Activated CD8-positive, alpha-beta memory T cell treated with anti-CD3 and anti-CD28 coated beads, Interleukin-2, amount 50 U/mL, for 48 hours (primary cell): ENCODE data around the gene OR10K2.
A peak's percentile ranks its signal among the peaks of the same experiment; 100 is the strongest.
"Not testable (repeated sequence)": the region's sequence is repeated elsewhere in the genome, so short reads cannot be mapped to it uniquely, and the experiment has no call there.

Source experiments
- DNase-seq: peaks from one replicate; pipeline ENCODE4 v3.0.0-alpha.2; 2020

The OR10K2 gene, protein sequence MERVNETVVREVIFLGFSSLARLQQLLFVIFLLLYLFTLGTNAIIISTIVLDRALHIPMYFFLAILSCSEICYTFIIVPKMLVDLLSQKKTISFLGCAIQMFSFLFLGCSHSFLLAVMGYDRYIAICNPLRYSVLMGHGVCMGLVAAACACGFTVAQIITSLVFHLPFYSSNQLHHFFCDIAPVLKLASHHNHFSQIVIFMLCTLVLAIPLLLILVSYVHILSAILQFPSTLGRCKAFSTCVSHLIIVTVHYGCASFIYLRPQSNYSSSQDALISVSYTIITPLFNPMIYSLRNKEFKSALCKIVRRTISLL

DNA sequence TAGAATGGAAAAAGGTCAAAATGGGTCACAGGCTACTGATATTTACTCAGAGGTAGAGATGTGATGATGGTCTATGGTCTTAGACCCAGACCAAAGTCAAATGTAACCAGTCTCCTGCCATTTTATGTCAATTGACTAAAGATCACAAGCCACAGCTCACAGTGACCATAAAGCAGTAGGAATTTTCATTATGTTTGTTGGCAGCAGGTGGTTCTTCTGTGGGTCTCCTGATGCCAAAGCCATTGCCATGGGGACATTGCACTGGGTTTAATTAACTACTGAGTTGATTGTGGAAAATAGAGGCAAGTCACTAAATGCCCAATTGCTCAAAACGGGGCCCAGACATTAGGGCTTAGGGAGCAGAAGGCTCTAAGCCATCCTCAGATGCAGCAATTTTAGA, at the start of gene OR10K2:
Gene OR10K2, minus strand, starts transcription at position 101 of the 400 bp plus-strand sequence. CDS start 5,371 bp downstream, outside the sequence.
- DNase-seq = no peak

DNA sequence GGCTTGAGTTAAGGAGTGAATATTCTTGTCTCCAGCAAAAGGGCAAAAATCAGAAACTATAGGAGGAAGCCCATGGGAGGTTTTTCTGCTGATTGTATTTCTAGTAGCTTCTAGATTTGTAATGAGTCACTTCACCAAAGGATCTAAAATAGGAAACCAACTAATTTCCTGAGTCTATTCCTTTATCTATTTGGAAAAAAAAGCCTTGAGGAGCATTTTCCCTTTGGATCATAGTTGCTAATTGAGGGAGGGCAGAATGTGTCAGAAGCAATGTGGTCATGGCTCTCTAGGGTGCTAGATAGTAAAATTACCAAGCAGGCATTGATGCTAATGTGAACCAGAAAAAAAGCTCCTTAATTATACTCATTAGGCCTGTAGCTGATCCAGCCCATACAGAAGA, 45.9 kb upstream of the OR10K2 start, which contains the start of gene OR10R2:
Gene OR10R2, plus strand, starts transcription at position 301 of the 400 bp plus-strand sequence. CDS start 106 bp downstream, outside the sequence.
- no peak for DNase-seq

DNA sequence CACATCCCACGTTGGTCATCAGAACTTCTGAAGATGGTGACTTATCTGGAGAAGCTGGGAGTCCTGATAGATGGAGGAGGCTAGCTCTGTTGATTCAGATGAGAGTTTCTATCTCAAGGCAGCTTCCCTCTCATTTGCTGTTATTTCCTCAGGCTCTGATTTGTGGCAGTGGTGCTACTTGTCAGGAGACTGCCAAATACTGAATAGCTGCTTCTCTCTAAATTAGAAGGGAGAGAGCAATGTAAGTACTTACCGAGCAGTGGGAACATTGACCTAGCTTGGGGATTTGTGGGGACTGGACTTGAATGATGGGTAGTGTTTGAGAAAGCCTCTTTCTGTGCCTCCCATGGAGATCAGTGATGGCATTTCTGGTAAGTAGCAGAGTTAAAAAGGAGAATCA, 35.5 kb upstream of the OR10K2 start, which contains the start of gene OR10K1:
Gene OR10K1, plus strand, starts transcription at position 301 of the 400 bp plus-strand sequence. CDS start 3,728 bp downstream, outside the sequence.
- DNase-seq = no peak

DNA sequence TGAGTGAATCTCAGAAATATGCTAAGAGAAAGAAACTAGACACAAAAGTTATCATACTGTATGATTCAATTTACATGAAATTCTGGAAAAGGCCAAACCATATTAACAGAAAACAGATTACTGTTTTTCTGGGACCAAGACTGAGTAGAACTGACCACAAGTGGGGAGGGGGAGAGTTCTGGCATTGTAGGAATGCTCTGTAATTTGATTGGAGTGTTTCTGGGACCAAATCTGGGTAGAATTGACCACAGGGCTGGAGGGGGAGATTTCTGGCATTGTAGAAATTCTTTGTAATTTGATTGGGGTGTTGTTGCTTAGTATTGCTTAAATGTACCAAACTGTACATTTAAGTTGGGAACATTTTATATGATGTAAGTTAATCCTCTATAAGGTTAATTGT, 32.2 kb upstream of the OR10K2 start:
- DNase-seq = no peak

DNA sequence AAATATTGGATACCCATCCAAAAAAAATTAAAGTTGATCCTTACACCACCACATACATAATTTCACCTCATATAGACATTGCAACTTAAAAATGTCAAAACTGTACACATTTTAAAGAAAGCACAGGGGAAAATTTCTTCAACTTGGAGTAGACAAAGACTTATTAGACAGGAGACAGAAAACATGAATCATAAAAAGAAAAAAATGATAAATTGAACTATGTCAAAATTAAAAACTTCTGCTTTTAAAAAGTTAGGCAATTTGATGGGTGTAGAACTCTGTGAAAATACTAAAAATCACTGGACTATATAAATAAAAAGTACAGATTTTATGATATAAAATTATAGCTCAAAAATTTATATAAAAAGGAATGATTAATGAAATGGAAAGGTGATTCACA, 31.2 kb upstream of the OR10K2 start:
- DNase-seq = no peak

DNA sequence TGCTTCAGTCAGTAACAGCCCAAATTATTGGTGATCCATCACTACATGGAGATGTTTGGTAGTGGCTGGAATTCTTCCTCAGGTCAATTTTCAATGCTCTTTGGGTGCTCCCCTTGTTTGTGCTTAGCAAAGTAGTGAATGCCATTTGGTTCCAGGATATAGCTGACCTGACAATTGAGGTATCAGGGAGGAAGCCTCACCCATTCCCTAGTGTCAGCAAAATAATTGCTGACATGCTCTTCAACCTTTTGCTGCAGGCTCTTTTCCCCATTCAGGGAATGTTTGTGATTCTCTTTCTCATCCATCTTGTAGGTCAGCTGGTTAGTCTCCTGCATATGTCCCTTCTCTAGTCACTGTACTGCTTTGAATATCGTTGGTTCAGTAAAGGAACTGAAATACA, 28.5 kb upstream of the OR10K2 start:
- DNase-seq = no peak

DNA sequence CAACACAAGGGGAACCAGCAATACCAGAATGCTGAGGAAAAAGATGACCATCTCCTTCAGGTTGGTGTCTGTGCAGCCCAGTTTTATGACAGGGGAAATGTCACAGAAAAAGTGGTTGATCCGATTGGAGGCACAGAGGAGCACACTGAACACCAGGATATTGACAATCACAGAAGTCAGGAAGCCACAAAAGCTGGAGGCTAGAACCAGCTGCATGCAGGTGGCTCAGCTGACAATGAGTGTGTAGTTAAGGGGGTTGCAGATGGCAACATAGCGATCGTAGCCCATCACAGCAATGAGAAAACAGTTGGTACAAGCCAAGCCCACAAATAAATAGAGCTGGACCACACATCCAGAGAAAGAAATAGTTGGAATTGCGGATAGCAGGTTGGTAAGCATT, 19.3 kb upstream of the OR10K2 start:
- DNase-seq = no peak

DNA sequence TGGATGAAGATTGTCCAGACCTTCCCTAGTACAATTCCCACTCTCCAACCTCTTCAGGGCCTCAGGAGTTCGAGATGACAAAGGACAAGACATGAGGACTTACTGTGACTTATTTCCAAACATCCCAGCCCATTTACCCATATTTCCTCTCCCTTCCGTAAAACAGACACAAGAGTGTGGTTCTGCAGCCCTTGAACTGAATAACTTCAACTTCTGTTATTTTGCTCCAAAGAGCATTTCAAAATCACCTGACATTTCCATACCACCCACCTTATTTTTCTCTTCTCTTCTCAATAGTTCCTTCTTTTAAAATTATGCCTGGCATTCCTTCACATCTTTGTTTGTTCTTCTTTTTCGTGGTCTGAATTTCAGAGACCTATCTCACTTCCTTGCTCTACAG, 8.7 kb upstream of the OR10K2 start:
- no peak for DNase-seq

DNA sequence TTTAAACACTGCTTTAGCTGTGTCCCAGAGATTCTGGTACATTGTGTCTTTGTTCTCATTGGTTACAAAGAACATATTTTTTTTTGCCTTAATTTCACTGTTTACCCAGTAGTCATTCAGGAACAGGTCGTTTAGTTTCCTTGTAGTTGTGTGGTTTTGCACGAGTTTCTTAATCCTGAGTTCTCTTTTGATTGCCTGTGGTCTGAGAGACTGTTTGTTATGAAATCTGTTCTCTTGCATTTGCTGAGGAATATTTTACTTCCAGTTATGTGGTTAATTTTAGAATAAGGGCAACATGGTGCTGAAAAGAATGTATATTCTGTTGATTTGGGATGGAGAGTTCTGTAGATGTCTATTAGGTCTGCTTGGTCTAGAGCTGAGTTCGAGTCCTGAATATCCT, 4.1 kb upstream of the OR10K2 start:
- DNase-seq = not testable (repeated sequence)

DNA sequence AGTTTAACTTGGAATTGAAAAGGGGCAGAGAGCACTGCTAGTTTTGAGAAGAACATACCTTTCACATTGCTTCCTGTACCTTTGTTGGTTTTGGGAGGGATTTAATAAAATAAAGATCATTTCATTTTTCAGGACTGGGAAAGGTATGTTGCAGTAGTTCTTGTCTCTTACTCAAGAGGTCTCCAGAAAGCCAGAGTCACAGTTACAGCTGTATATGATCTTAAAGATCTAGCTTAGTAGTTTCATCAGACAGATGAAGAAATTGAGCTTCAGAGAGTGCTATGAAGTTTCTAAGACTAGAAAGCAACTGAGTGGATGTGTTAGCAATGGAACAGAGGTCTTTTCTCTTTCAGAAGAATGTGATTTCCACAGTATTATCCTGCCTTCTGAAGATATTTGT, 1.0 kb downstream of the OR10K2 start:
- no peak for DNase-seq

DNA sequence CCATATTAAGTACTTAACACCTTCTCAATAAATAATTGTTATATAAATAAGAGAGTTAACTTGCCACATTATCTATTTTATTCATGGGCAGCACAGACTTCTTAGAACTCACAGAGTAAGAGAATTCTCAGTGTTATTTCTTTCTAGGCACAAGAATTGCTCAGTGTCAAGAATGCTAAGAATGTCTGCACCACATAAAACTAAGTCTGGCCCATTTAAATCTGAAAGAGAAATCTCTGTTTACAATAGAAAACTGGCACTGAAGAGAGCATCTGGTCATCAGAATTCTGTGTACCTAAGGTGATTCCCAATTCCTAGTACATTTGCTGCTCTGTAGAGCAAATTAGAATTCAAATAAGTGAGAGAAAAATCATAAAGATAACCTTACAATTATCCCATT, 3.8 kb downstream of the OR10K2 start:
- DNase-seq = no peak

DNA sequence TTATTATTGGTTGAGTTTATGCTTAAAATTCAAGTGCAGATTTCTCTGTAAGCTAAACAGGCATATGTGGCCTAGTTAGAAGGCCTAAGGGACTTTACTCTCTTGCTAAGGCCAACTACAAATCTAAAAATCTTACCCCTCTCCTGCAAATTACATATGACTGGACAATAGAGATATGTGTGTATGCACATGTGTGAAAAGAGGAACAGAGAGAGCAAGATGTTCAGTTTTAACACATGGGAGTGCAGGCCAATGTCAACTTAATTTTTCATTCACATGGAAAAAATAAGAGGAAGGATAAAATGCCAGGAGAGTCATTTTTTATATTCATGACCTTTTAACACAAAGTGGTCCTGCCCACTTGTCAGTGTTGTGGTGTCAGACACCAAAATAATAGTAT, 8.5 kb downstream of the OR10K2 start:
- DNase-seq = no peak

DNA sequence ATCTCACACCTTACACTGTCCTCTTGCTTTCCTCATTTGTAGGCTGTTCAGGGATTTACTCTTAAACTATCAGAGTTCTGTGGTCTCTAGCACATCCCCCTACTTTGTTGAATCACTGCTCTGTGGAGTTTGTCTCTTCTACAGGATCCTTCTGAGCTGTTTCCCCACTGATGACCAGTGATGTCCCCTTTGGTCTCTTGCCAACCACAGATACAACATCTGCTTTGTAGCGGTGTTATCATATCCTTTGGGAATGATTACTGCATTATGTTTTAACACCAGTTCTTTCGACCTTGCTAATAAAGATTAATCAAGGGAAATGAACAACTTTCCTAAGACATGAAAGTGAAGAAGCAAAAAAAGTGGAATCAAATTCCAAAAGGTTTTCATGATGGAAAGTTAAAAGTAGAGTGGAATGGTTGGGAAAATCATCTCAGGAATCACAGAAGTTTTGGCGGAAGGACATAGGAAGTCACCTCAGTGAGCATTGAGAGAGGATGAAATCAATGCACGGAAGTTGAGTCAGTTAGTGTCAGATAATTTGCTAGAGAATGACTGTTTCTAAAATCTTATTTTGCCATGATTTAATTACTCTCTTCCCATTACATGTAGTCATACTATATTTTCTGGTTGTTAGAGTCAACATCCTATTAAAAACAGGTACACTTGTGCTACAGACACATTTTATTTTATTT, 11.2 kb downstream of the OR10K2 start:
- DNase-seq = no peak

DNA sequence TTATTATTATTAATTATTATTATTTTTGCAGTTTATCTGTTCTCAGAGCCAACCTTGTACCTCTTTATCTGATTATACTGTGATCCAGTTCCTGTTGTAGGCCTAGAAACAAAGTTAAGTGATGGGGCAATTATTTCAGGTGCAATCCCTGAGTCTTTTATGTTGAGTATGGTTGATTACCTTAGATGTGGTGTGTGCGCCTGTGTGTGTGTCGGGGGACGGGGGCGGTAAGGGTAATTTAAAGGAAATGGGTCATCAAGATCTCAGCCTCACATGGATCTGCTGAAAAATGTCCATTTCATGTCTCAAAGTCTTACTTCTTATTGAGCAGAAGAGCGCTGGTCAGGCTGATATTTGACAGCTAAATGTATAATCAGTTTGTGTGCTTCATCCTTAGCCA, 18.9 kb downstream of the OR10K2 start:
- no peak for DNase-seq

DNA sequence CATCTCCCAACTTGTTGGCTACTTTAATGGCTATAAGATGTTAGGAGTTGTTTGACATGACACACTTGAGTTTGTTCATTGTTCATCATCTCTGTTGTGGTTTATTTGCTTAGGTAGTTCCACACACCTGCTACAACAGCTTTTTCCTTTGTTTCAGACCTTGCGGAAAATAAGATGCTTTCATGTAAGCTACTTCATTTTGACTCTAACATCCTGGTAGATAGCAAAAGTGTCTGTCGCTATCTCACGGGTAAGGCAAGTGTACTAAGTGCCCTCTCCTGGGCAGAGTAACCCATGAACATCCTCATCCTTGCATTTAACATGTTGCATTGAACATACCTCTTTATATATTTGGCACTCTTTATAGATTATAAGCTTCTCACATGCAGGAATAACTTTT, 25.2 kb downstream of the OR10K2 start:
- no peak for DNase-seq

DNA sequence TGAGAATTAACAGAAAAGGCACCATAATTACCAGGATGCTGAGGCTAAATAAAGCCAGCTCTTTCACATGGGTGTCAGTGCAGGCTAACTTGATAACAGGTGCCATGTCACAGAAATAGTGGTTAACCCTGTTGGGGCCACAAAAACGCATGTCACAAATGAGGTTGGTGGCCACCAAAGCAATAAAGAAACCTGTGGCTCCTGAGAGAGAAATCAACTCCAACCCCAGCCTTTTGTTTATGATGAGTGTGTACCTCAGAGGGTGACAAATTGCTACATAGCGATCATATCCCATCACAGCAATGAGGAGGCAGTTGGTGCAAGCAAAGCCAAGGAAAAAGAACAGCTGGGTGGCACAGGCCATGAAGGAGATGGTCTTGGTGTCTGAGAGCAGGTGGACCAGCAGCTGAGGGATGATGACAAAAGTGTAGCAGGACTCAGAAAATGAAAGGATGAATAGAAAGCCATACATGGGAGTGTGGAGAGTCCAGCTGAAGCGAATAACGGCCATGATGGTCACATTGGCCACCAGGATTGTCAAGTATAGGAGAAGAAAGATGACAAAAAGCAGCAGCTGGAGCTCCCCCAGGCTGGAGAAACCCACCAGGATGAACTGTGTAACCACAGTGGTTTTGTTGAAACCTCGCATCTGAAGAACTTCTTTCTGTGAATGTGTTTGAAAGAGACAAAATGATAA, 27.1 kb downstream of the OR10K2 start, which contains the start of gene OR10T2:
Gene OR10T2, minus strand, starts transcription at position 649 of the 697 bp plus-strand sequence. Its CDS starts 0 bp downstream, at position 649.
- no peak for DNase-seq

DNA sequence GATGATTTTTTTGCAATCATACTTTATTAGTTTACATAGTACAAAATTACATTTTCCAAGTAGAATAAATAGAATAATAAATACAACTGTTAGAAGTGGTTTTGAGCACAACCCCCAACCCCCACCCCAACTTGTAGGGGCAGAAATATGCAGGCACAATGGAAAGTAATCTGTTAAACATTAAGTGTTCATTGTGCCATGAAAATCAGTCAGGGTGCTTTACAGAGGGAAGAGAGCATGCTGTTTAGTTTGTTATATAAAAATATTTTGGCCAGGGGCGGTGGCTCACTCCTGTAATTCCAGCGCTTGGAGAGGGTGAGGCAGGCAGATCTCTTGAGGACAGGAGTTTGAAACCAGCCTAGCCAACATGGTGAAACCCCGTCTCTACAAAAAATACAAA, 29.4 kb downstream of the OR10K2 start:
- no peak for DNase-seq

DNA sequence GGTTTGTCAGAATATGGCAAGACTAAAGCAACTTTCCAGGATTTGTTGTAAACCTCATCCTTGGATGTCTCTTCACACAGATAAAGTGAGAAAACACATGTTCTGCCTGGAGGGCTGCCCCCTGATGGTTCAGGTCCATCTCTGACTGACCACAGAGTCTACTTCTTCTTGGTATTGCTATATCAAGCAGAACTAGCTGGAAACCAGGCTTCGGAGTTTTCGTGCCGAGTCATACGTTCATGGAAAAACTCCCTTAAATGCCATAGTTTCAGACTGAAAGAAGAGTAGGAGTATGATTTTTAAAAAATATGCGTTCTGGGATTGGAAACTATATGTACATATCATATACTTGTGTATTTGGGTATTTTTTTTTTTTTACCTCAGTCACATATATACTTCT, 32.6 kb downstream of the OR10K2 start:
- DNase-seq = no peak

DNA sequence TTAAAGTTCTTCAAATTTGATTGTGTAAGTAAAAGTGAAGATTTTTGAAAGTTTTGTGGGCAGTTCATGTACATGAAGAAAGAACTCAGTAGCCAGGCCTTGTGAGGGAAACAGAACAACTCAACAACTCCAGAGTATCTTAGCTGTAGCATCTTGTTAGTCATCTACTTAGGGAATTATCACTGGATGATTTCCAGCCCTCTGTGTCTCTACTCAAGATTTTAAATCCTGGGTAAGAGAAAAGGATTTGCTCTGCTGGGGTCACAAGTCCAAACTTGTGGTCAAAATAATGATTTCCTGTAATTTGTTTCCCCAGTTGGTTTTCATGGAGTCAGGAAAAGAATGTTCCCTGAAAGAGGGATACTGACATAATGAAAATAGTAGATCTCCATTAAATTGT, 34.9 kb downstream of the OR10K2 start:
- DNase-seq = no peak

DNA sequence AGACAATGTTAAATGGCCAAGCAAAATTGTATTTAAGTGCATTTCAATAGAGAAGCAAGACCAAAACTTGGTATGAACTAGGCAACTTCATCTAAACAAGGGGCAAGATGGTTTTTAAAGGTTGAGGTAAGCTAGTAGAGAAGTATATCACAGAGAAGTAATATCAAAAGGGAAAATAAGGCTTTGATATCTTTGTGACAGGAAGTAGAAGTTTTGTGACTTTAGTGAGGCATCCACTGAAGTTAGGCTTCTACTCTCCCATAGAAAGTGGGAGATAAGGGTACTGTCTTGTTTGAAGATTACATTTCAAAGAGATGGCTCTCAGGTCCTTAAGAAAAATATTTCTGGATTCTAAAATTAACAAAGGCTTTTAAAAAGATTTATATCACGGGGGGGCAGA, 35.7 kb downstream of the OR10K2 start:
- no peak for DNase-seq

DNA sequence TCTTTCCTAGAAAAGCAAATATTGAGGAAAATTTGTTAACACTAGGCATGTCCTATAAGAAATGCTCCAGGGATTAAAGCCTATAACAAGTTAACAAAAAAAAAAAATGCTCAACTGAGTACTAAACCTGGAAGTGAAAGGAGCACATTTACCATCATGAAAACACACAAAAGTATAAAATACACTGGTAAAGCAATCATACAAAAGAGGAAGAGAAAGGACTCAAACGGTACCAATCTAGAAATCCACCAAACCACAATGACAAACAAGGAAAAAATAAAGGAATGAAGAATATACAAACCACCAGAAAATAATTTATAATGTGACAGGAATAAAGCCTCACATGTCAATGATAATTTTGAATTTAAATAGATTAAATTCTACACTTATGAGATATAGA, 51.2 kb downstream of the OR10K2 start:
- no peak for DNase-seq

DNA sequence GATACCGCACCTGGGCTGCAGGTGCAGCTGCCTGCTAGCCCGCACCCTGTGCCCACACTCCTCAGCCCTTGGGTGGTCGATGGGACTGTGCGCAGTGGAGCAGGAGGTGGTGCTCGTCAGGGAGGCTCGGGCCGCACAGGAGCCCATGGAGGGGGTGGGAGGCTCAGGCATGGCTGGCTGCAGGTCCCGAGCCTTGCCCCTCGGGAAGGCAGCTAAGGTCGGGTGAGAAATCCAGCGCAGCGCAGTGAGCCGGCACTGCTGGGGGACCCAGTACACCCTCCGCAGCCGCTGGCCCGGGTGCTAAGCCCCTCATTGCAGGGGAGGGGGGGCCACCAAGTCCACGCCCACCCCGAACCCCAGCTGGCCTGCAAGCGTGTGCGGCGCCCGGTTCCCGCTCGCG, 51.9 kb downstream of the OR10K2 start:
- not testable (repeated sequence) for DNase-seq

DNA sequence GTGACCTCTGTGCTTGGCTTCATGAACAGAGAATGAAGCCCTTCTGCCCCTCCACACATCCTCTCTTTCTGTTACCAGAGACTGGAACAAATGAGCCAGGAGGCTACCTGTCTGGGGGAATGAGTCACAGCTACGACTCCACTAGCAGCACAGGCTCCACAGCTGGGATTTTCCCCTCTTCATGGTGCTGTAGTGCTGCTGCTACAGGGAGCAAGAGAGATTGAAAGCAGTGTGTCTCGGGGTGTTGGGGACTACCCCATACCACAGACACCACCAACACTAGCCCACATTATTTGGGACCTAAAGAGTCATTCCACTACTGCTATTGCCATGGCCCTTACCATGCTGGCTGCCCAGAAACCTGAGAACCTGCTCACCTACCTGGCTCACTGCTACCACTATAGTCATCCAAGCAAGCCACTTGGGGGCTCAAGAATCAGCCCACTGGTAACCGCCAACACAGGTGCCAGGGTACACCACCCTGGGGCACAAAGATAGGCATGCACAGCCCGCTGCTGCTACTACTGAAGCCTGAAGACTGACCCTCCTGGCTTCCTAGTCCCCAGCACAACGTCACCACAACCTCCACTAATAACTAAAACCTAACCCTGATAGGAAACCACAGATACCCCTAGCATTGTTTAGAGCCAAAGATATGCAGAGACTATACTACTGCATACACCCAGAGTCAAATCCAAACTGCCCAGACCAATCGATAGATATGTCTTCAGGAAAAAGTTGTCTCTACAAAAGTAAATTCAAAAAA, 54.7 kb downstream of the OR10K2 start:
- DNase-seq = peak; percentile 56
